HG03442 (cell line): Measurements from ENCODE around the gene EIF4E.
"Not testable (repeated sequence)": the region's sequence is repeated elsewhere in the genome, so short reads cannot be mapped to it uniquely, and the experiment has no call there.

Experiments
- ATAC-seq: cut with Tn5 transposase; IDR thresholded peaks from one replicate; pipeline ENCODE4 v1.9.1; 2021; ENCODE audit warnings: mild to moderate bottlenecking, moderate library complexity; ENCODE audit not compliant: unreplicated experiment

Gene EIF4E

DNA sequence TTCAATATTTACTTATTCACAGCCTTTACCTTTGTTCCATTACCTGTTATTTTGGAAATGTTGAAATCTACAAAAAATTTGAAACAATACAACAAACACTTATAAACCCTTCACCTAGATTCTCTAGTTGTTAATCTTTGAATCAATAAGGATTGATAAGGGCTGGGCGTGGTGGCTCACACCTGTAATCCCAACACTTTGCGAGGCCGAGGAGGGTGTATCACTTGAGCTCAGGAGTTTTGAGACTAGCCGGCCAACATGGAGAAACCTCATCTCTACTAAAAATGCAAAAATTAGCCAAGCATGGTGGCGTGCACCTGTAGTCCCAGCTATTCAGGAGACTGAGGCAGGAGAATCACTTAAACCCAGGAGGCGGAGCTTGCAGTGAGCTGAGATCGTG is 5.9 kb upstream of the EIF4E start:
- ATAC-seq, result not testable (repeated sequence)

DNA sequence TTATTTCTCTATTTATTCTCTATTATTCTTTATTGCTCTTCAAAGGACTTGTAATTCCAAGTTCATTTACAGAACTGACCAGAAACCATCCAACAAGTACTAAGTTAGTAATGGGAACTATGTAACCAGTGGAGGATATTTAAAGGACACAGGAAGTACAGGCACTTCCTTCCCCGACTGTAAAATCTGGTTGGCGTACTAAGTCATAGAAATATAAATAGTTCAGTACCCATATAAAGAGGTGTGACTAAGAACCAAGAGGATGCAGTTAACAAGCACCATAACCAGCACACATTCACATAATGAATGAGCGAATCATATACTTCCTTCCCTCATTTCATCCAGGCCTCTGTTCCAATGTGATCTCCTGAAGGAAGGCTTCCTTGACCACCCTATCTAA is 3.6 kb upstream of the EIF4E start:
- peak; percentile 16 for ATAC-seq

DNA sequence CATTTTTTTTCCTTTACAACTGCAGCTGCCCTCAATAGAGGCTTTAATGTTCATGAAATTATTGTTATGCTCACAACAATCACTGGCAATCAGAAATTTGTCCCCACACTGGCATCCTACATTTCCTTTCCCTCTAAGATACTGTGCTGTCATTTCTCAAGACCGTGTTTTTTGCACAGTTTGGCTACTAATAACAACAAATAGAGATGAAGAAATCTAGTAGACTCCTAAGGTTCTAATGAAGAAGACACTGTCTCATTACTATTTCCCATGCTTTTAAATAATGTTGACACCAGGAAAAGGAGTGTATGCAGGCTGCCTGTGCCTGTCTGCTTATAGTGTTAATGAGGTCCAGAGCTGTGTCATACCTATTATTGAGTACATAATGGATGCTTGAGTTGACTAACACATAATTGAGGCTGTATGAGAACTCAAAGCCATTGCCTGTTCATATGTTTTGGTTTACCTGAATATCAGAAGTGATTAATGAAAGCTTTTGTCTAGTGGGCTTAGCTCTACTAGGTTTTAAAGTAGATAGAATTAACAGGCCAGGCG is 1.5 kb upstream of the EIF4E start:
- no peak for ATAC-seq

DNA sequence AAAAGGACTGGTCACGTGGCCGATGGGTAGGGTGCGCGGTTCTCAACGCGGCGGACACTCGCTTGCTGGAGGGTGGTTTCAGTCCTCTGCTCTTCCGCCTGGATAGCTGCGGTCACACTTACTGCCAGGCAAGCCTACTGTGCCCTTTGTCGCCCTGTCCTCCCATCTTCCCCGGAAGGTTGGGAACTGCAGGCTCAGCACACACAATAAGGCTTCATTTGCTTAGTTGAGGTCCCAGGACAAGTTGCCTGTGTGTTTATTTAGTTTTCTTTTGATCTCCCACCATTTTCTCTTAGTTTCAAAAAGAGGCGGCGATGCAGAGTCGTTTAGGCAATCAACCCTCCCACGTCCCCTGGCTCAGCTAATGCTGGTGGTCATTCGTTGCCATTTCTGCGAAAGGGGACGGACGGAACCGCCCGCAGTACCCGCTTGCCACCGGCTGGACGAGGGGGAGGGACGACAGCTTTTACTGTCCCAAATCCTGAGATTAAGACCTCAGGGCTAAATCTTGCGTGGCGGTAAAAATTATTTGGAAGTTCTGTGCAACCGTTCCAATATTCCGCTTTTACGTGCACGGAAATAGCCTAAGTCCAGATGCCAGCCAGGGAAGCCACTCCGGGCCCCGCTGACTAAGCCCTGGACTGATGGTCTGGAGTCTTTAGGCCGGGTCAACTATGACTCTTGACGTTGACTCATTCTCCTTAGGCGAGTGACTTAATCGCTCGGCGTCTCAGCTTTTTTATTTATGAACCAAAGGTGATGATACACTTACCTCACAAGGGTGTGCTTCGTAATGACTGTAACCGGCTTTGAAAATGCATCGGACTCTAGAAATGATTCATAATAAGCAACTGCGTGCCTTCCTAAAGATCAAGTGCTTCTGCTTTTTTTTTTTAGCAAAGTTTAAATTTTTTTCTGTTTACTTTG is 671 bp upstream of the EIF4E start:
- peak; percentile 51 for ATAC-seq

DNA sequence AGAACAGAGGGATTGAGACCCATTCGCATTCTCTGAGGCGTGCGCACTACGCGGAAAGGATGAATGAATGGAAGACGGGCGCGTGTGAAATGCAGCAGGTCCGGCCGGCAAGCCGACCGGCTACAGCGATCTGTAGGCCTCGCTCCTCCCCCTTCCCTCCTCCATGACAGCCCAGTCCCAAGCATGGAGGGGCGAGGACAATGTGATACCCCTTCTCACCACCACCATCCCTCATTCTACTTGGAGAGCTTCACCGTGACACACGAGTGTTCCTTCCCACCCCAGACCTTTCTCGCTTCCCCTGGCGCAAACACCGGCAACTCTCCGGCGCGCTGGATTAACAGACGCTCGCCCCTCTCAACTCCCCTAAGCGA is 815 bp downstream of the EIF4E start:
- ATAC-seq, result peak; percentile 33

DNA sequence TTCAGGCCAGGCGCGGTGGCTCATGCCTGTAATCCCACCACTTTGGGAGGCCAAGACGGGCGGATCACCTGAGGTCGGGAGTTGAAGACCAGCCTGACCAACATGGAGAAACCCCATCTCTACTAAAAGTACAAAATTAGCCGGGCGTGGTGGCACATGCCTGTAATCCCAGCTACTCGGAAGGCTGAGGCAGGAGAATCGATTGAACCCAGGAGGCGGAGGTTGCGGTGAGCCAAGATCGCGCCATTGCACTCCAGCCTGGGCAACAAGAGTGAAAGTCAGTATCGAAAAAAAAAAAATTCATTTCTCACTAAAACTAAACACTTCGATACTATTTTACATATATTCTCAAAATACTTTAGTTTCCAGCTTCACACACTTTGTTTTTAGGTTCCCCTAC is 2.7 kb downstream of the EIF4E start:
- not testable (repeated sequence) for ATAC-seq

DNA sequence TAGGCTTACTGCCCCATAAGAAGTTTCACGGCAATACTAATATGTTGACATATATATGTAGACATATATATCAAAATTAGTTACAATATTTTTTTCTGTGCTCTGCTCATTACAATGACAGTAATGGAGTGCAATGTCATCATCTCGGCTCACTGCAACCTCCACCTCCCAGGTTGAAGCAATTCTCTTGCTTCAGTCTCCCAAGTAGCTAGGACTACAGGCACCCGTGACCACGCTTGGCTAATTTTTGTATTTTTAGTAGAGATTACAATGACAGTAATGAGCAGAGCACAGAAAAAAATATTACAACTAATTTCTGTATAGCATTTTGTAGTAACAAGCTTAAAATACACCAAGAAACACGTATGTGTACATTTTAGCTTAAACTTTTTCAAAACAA is 7.6 kb downstream of the EIF4E start:
- ATAC-seq, result no peak

DNA sequence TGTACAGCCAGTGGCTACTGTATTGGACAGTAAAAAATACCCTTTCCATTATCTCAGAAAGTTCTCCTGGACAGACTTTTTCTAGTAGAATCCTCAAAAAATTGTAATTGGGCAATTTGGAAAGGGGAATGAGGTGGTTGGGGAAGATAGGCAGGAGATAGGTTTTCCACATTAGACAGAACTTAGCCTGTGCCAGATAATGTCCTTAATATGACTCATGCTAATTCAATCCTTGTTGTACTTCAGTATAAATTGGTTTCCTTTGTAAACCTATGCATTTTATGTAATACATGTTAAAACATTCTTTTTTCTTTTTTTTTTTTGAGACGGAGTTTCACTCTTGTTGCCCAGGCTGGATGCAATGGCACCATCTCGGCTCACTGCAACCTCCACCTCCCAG is 8.9 kb downstream of the EIF4E start:
- no peak for ATAC-seq

DNA sequence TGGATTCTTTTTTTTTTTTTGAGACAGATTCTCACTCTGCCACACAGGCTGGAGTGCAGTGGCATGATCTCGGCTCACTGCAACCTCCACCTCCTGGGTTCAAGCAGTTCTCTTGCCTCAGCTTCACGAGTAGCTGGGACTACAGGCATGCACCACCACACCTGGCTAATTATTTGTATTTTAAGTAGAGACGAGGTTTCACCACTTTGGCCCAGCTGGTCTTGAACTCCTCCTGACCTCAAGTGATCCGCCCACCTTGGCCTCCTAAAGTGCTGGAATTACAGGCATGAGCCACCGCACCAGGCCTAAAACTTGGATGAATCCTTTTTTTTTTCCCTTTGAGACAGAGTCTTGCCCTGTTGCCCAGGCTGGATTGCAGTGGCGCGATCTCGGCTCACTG is 18.2 kb downstream of the EIF4E start:
- not testable (repeated sequence) for ATAC-seq

DNA sequence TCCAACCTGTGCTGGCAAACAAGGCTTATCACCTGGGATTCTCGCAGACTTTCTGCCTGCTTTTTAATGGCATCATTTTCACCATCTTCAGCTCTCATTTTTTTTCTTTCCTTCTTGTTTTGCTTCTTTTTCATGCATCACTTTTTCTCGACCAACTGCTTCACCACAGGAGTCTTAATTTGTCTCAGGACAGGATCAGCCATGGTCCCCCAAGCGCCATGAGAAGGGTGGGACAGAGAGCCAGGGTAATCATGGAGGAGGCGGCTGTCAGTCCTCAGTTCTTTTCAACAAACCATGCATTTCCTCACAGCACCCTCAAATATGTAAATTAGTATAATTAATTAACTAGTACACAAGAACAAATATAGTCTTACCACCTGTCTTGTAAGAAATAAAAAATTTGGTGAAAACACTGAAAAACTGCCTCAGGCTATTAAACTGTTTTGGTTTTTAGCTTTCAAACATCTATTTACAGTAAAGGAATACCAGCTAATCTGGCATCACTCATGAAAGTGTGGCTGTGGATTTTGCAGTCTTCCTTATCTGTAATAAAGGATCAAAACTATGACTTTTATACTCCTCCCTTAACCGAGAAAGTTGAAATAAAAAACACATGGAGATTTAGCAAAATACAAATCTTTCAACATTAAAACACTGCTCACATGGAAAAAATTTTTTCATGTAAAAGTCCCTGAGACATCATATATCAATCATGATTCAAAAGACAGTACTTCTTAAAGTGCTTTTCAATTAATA is 19.1 kb downstream of the EIF4E start:
- ATAC-seq, result no peak

DNA sequence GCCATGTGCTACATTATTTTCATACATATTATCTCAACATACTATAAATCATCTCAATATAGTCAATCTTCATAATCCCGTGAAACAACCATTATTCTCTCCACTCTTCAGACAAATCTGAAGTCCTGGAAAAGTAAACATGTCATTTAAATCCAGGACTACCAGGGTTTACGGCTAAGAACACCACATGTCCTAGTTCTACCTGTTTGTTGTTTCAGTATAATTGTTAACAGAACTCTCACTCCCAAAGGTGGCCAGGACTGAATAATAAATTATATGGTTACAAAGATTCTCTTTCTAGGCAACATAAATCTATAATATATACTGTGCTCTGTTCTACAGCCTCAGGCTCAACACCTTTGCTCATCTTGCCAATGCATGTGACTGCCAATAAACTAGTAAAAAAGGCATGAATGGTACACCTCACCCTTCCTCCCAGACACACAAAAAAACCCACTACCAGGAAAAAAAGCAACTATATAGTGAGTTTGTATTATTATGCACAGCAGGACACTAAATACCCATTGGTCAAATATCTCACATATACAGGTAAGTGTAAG is 20.1 kb downstream of the EIF4E start:
- no peak for ATAC-seq

DNA sequence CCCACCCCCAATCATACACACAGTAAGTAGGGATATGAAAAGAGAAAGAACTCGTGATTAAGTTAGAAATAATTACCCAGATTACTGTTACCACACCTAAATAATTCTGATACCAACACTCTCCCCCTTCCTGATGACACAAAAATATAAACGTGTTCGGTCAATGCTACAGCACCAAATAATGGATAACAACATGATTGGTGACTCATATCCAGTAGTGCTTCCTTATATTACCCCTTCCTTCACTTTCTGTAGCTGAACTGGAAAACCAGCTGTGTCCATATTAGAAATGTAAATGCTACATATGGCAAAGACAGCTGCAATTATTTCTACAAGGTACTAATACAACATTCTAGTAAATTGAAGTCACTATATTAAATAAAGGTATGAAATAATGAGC is 20.8 kb downstream of the EIF4E start:
- ATAC-seq, result no peak

DNA sequence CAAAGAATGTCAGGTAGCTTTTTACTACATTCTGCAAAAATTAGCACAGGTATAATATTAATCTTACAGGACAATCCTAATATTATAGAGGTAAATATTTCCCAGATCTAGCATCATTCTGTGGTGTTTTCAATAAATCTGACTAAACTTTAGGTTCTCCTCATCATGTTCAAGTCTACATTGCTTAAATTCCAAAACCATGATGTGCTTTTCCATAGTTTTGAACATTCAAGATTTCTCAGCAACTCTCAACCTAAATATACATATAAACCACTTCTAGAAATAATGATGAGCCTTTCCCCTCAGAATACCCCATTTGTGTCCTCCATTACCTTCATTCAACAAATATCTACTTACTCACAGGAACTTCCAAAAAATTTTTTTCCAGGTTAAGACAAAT is 23.1 kb downstream of the EIF4E start:
- no peak for ATAC-seq

DNA sequence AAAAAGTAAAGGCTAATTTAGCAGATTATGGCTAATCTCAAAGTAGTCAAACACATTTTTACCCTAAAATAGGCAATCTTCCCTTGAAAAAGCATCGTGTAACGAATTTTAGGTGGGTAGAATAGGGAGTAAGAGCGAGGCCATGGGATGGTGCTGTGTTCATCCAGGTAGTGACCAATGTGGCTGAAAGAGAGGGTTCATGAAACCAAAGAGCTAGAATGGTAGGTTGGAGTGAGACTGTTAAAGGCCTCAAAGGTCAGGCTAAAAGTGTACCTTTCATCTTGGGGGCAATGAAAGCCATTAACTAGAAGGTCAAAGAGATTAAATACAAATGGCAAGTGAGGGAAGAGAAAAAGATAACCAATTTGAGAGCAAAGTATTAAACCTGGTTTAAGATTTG is 23.6 kb downstream of the EIF4E start:
- no peak for ATAC-seq

DNA sequence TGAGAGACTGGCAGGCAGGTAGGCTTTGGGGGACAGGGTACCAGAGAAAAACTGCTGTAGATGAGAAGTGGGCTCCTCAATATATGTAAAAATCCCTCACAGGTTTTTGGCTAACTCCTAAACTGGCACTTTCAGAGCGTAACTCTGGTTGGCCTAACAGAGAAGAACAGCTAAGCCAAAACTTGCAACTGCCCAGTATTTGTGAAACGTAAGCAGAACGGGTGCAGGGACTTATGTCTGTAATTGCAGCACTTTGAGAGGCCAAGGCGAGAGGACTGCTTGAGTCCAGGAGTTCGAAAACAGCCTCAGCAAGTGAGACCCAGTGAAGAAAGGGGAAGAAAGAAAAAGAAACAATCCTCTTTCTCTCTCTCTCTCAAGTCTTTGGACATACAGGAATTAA is 25.0 kb downstream of the EIF4E start:
- ATAC-seq, result no peak

DNA sequence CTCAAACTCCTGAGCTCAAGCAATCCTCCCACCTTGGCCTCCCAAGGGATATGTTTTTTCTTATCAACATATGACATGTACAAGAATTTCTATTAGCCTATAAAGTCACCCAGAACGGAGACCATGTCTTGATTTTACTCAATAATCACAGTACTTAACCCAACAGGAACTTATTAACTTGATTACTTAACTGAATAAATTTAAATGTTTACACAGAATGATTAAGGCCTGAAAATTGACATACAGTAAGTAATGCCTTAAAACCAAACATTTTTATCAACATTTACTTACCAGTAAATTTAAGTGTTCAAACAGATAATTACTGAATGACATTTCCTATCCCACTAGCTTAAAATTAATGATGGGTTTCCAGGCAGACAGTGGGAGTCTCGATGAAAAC is 25.4 kb downstream of the EIF4E start:
- ATAC-seq, result no peak

DNA sequence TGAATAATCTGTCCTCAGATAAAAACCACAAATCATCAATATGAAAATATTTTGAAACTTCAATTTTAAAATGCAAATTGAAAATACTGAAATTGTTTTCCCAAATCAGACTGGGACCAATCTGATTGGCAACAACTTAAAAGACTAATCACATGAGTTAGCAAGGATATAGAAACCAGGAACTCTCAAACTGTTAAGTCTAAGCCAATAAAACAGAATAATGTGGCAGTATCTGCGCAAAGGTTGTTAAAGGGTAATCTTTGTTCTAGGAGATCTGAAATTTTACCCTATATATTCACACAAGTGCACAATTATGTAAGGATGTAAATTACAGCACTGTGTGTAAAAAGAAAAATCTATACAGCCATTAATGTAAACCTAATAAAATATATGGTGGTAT is 29.7 kb downstream of the EIF4E start:
- no peak for ATAC-seq

DNA sequence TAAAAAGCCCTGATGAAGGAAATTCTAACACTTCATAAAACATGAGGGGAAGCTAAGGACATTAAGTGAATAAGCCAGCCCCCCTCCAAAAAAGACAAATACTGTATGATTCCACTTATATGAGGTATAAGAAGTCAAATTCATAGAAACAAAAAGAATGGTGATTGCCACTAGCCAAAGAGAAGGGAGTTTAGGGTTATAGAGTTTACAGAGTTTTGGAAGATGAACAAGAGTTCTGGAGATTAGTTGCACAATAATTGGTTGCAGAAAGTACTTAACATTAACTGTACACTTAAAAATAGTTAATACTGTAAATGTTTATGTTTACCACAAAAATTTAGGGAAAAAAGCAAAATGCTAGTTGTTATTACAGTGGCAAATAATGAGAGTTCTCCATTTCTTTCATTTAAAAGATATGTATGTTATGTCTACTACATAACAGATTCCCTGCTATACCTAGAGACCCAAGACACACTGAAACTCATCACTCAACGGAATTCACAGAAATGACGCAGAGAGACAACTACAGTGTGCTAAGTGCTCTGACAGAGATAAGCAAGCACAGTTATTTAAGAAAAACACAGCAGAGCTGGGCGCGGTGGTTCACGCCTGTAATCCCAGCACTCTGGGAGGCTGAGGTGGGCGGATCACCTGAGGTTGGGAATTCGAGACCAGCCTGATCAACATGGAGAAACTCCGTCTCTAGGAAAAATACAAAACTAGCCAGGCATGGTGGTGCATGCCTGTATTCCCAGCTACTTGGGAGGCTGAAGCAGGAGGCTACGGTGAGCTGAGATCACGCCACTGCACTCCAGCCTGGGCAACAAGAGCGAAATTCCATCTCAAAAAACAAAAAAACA is 37.2 kb downstream of the EIF4E start:
- ATAC-seq, result no peak

DNA sequence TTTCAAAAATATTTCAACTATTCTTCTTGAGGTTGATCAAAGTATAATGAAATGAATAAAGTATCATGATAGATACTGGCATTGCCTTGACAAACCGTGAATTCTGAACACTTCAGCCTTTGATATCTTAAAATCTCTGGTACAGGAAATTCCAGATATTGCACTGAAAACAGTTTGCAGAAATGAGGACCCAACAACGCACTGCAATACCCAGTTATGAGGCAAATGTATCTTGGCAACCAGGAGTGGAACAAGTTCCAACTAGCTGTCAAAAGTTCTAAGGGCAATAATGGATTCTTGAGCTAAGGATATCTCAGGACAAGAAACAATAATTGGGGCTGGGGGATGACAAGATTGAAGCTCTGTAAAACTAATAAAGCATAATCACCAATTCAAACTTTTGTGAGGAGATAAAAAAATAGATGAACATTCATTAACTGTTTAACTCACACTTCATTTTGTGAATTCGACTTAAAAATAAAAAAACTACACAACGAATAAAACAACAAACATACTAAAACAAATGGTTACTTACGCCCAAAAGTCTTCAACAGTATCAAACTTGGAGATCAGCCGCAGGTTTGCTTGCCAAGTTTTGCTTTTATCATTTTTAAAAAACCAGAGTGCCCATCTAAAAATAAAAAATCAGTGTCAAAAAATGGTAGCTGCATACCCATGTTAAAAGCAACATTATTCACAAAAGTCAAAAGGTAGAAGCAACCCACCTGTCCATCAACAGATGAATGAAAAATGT is 38.1 kb downstream of the EIF4E start:
- ATAC-seq, result no peak

DNA sequence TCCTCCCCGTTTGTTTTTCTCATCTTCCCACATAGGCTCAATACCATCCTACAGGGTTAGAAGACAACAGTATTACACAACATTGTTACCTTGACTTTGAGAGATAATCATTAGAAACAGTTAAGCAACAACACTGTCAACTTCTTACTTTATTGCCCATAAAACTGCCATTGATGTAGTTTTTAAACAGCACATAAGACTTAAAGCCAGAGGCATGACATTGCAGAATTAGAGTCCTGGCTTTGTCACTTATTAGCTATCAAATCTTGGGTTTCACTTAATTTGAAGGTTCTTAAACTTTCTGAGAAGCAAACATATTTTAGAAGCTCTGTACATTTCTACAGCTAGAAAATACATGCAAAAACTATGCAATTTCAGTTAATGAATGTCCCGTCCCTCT is 41.8 kb downstream of the EIF4E start:
- no peak for ATAC-seq
